Liver (tissue), 3 donors: ENCODE measurements around the gene MYCL.

Experiments used
- JUND ChIP-seq, 2 donors: IDR thresholded peaks; 2 replicates each; pipeline ENCODE4 v1.6.1; 2016; ENCODE audit warnings: antibody characterized with exemption in 2 of 2
- RAD21 ChIP-seq, 2 donors: IDR thresholded peaks; 2 replicates each; pipeline ENCODE4 v1.6.1; 2016; ENCODE audit warnings: antibody characterized with exemption in 2 of 2, mild to moderate bottlenecking in 2 of 2
- TAF1 ChIP-seq: conservative IDR thresholded peaks from 2 replicates; pipeline ENCODE4 v1.6.1; 2016; ENCODE audit warnings: antibody characterized with exemption, mild to moderate bottlenecking
- YY1 ChIP-seq: IDR thresholded peaks from 2 replicates; pipeline ENCODE4 v1.6.1; 2016; ENCODE audit warnings: antibody characterized with exemption, mild to moderate bottlenecking
- TF ChIP-seq, protein P1 (sequence below): fragments of 150-350 bp; IDR thresholded peaks from 2 replicates; pipeline ENCODE4 v1.5.1; 2017; ENCODE audit warnings: improper control_type of control experiment, low read depth, low read length; ENCODE audit not compliant: missing input control
- TF ChIP-seq, protein P2 (sequence below): IDR thresholded peaks from 2 replicates; pipeline ENCODE4 v1.6.1; 2016; ENCODE audit warnings: antibody characterized with exemption
- TF ChIP-seq, protein P3 (sequence below): IDR thresholded peaks from 2 replicates; pipeline ENCODE4 v1.6.1; 2016; ENCODE audit warnings: antibody characterized with exemption
- TF ChIP-seq, protein P4 (sequence below): IDR thresholded peaks from 2 replicates; pipeline ENCODE4 v1.6.1; 2016; ENCODE audit warnings: antibody characterized with exemption, mild to moderate bottlenecking
- donor health status: healthy.
- donor health status: healthy.

DNA sequence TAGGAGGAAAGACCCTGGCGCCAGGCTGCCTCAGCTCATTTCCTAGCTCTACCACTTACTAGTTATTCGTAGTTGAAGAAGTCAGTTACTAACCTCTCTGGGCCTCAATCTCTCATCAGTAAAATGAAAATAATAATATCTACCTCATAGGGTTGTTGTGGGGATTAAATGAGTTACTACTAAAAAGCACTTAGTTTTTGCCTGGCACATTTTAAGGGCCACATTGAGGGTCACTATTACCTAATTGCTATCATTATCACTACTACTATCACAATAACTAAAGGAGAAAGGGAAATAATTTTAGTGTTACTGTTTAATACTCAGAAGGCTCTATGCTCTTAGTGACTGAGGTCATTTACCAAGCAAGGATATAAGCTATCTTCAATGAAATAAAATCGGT lies 43.4 kb downstream of the MYCL start:
- TF ChIP-seq, protein P1, sequence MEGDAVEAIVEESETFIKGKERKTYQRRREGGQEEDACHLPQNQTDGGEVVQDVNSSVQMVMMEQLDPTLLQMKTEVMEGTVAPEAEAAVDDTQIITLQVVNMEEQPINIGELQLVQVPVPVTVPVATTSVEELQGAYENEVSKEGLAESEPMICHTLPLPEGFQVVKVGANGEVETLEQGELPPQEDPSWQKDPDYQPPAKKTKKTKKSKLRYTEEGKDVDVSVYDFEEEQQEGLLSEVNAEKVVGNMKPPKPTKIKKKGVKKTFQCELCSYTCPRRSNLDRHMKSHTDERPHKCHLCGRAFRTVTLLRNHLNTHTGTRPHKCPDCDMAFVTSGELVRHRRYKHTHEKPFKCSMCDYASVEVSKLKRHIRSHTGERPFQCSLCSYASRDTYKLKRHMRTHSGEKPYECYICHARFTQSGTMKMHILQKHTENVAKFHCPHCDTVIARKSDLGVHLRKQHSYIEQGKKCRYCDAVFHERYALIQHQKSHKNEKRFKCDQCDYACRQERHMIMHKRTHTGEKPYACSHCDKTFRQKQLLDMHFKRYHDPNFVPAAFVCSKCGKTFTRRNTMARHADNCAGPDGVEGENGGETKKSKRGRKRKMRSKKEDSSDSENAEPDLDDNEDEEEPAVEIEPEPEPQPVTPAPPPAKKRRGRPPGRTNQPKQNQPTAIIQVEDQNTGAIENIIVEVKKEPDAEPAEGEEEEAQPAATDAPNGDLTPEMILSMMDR: no peak
- TF ChIP-seq YY1 (no peak), JUND (IDR thresholded peaks at IDR 0.05) (no peak), RAD21 (IDR thresholded peaks at IDR 0.05) (no peak), TAF1 (no peak)
- TF ChIP-seq, protein P2, sequence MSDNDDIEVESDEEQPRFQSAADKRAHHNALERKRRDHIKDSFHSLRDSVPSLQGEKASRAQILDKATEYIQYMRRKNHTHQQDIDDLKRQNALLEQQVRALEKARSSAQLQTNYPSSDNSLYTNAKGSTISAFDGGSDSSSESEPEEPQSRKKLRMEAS: no peak
- TF ChIP-seq, protein P3, sequence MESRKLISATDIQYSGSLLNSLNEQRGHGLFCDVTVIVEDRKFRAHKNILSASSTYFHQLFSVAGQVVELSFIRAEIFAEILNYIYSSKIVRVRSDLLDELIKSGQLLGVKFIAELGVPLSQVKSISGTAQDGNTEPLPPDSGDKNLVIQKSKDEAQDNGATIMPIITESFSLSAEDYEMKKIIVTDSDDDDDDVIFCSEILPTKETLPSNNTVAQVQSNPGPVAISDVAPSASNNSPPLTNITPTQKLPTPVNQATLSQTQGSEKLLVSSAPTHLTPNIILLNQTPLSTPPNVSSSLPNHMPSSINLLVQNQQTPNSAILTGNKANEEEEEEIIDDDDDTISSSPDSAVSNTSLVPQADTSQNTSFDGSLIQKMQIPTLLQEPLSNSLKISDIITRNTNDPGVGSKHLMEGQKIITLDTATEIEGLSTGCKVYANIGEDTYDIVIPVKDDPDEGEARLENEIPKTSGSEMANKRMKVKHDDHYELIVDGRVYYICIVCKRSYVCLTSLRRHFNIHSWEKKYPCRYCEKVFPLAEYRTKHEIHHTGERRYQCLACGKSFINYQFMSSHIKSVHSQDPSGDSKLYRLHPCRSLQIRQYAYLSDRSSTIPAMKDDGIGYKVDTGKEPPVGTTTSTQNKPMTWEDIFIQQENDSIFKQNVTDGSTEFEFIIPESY: no peak
- TF ChIP-seq, protein P4, sequence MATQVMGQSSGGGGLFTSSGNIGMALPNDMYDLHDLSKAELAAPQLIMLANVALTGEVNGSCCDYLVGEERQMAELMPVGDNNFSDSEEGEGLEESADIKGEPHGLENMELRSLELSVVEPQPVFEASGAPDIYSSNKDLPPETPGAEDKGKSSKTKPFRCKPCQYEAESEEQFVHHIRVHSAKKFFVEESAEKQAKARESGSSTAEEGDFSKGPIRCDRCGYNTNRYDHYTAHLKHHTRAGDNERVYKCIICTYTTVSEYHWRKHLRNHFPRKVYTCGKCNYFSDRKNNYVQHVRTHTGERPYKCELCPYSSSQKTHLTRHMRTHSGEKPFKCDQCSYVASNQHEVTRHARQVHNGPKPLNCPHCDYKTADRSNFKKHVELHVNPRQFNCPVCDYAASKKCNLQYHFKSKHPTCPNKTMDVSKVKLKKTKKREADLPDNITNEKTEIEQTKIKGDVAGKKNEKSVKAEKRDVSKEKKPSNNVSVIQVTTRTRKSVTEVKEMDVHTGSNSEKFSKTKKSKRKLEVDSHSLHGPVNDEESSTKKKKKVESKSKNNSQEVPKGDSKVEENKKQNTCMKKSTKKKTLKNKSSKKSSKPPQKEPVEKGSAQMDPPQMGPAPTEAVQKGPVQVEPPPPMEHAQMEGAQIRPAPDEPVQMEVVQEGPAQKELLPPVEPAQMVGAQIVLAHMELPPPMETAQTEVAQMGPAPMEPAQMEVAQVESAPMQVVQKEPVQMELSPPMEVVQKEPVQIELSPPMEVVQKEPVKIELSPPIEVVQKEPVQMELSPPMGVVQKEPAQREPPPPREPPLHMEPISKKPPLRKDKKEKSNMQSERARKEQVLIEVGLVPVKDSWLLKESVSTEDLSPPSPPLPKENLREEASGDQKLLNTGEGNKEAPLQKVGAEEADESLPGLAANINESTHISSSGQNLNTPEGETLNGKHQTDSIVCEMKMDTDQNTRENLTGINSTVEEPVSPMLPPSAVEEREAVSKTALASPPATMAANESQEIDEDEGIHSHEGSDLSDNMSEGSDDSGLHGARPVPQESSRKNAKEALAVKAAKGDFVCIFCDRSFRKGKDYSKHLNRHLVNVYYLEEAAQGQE: no peak
